RPMI8226 (cell line): ENCODE data around the gene C1orf141.
"Not testable (repeated sequence)": the region's sequence is repeated elsewhere in the genome, so short reads cannot be mapped to it uniquely, and the experiment has no call there.

ENCODE experiments used
- DNase-seq: peaks from one replicate; pipeline ENCODE4 v3.0.0-alpha.2; 2015

C1orf141 gene

DNA sequence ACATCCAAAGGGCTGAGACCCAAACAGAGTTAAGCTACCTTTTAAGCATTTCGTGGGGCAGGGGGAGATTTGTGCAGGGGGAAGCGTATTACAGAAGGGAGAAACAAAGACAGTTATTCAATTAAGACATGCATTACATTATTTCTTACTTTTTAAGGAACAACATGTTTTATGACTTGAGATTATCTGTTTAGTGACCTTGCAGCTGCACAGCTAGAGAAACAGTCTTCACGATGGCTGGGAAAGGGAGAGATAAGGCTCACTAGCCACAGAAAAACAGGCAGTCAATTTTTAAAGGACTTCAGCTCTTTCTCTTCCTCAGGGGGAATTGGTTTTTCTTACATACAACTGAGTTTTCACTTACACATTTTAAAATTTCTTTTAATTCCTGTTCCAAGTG lies 7.1 kb upstream of the C1orf141 start:
- DNase-seq = not testable (repeated sequence)

- no peak for DNase-seq
Measured at GRCh38 chr1:67140460-67140859, 5.7 kb upstream of the C1orf141 start.

- DNase-seq = no peak
Measured at GRCh38 chr1:67138813-67139499, 4.2 kb upstream of the C1orf141 start.

DNA sequence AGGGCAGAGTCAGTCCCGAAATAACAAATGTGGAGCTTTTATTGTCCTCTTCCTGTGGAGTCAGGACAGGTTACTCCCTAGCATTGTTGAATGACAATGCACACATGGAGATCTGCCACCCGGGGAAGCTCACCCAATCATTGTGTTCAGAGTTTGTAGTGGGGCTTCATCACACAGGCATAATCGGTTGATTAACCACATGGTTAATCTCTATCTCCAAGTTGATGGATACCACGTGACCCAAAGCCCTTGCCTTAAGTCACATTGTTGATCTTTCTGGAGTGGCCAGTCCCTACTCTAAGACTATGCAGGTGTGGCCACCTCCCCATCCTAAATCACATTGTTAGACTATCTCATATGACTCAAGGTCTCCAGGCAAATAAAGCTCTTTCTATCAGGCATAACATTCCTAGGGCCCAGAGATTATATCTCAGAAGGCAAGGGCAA lies 2.6 kb upstream of the C1orf141 start:
- DNase-seq = no peak

DNA sequence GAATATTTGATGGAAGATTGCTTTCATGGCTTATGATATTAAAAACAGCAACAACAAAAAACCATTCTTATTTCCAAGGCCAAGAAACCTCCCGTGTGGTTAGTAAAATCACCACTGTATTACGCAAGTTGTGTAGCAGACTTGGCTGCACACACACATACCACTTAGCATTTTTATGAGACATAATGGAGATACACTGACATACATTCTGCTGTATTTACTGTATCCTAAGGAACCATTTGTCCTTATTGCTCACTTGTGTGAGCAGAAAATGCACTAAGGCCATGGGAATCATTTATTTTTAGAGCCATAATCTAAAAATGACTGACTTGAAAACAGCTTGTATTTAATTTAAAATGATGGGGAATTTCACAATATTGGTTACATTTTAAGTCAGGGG lies 584 bp upstream of the C1orf141 start:
- DNase-seq = no peak

- no peak for DNase-seq
Measured at GRCh38 chr1:67133177-67133576, 1.6 kb downstream of the C1orf141 start.

- no peak for DNase-seq
Measured at GRCh38 chr1:67130673-67131072, 4.1 kb downstream of the C1orf141 start.

DNA sequence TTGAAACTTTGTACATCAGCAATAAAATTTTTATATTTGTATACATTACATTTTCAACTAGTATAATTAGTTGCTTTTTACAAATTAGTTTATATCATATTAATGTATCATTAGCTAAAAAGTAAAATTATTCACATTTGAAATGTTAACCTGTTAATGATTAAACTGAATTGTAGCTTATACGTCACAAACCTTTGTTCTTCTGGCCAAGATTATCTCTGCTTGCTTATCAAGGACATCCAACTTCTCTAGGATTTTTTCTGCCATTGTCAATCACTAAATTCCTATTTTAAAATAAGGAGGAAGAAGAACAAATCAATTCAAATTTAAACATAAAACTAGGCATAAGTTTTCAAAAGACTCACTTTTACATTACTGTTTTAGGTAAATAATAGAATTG lies 7.8 kb downstream of the C1orf141 start:
- DNase-seq = no peak

GRCh38 chr1:67126111-67126746 lies 8.5 kb downstream of the C1orf141 start:
- no peak for DNase-seq

DNA sequence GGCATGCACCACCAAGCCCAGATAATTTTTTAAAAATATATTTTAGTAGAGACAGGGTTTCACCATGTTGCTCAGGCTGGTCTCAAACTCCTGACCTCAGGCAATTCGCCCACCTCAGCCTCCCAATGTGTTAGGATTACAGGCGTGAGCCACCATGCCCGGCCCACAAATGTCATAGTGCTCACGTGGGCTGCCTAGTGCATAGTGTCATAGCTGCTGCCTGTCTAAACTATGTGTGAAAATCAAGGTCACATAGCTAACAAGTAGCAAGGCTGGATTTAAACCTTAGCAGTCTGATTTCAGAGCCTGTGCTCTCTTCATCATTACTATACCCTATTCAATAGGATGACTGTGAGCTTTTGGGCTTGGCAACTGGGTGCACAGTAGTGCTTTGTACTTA lies 10.3 kb downstream of the C1orf141 start:
- no peak for DNase-seq

DNA sequence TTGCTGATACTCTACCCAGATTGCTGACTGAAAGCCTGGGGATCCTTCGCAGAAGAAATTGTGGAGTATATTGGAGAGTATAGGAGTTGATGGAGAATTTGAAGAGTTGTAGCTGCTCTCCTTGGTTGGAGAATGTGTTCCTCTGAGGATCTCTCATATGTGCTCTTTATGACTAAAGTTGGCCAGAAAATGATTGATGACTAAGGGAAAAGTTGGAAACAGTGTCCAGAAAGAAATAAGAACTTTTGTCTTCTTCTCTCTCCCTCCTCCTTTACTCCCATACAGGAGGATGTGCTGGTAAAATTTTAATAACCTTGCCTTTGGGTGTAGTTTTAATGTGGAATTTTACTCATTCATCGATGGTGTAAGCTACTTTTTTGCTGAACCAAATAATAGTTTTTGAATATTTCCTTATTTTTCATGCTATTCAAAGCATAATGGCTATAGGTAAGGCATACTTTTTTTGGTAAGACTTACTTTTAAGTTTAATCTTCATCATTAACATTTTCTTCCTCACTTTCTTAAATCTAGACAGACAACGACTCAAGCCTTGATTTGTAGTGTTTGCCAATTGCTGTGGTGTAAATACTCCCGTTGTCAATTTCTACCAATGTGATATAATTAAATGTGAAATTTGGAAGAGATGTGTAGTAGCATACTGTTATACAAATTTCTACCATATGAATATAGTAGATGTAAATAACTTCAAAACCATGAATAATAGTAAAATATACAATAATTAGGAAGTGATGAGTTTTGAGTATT lies 13.7 kb downstream of the C1orf141 start:
- DNase-seq = no peak

GRCh38 chr1:67118646-67119045 lies 16.1 kb downstream of the C1orf141 start:
- no peak for DNase-seq

- no peak for DNase-seq
Measured at GRCh38 chr1:67118191-67118590, 16.6 kb downstream of the C1orf141 start.

GRCh38 chr1:67114162-67114561 lies 20.6 kb downstream of the C1orf141 start:
- no peak for DNase-seq

DNA sequence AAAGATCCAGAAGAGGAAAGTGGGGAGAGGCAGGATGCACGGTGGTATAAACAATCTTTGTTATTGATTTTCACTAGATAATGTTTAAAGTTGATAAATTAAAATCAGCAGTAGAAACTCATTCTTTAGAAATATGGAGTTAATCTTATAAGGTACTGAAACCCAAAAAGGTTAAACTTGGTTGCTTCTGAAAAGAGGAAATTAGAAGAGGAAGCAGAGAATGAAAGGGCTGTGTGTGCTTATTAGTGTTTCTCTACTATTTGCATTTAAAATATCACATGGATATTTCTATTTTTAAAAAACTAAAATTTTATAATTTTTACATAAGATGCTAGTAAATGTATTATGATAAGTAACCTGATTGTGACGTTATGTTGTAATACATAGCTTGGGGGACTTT lies 24.4 kb downstream of the C1orf141 start:
- no peak for DNase-seq

DNA sequence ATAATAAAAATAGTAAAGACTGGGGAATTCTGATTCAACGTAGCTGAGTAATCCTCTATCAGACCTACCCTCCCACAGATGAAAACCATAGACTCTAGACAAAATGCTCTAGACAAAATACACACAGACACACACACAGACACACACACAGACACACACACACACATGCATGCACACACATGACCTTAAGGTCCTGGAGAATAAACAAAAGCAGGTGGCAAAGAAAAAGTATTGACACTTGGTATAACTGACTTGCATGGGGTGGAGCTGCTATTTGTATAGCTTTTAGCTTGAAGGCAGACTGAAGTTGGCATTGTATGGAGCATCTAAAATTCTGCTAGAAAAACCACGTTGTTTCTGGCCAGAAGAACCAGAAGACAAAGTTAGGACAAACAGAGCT lies 29.3 kb downstream of the C1orf141 start:
- no peak for DNase-seq

DNA sequence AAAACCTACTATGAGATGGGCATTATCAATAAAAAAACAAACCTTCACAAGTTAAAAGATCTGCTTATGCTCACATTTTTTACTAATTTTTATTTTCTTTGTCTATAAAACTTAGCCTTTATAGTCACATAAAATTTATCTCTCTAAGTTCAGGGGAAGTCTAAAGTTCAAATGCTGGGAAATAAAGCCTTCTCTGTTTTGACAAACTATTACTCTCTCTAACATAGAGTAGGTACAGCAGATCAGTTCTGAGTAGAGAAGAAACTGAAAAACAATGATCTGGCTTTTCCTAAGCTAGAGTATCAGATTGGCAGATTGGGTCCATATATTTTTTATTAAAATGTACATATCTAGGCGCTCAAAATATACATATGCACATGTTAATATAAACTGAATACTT lies 31.2 kb downstream of the C1orf141 start:
- DNase-seq = no peak

DNA sequence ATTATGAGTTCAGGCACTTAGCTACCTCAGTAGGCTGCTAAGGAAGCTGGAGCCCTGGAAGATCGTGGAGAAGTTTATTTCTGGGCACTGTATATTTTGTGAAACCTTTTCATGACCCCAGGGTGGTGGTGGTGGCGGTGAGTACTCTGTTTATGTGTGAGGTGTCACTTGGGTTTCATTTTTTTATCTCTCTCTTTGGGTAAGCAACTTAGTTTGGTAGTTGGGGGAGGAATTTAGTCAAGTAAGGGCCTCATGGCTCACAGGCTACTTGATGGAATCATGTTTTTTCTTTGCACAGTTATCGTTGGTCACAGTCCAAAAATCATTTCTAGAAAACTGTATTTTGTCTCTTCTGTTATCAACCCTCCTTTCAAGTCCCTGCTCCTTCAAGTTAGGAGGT lies 33.9 kb downstream of the C1orf141 start:
- DNase-seq = no peak

DNA sequence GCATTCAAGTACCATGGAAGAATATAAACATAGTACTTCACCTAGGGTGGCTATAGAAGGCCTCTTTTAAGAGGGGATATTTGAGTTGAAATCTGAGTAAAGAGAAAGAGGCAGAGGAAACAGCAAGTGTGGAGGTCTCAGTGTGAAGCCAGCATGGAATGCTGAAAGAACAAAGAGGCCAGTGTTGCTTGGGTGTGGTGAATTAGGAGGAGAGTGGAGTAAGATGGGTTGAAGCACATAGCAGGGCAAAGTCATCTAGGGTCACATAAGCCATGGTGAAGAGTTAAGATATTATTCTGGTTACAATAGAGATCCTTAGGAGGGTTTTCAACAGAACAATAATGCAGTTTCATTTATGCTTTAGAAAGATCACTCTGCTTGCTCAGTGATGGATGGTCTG lies 37.5 kb downstream of the C1orf141 start:
- DNase-seq = no peak

GRCh38 chr1:67094191-67094590 lies 40.6 kb downstream of the C1orf141 start:
- no peak for DNase-seq

- DNase-seq = no peak
Measured at GRCh38 chr1:67089685-67090208, 45.0 kb downstream of the C1orf141 start.

GRCh38 chr1:67088440-67088839 lies 46.3 kb downstream of the C1orf141 start:
- DNase-seq = no peak

DNA sequence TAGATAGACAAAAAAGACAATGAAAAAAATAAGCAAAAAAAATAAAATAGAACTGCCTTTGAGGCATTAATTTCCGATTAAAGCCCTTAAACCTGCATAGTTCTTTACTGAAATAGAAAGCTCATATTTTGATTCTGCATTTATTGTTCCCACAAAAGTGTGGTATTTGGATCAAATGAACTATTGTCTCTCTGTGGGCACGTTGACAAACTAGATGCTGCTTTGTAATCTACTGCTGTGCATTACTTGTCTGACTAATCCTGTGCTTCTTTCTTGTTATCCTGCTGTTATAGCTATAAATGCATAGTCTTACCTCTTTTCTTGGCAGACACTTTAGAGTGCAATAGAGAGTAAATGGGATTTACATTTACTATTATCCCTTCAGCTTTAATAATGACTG lies 49.4 kb downstream of the C1orf141 start:
- DNase-seq = no peak

DNA sequence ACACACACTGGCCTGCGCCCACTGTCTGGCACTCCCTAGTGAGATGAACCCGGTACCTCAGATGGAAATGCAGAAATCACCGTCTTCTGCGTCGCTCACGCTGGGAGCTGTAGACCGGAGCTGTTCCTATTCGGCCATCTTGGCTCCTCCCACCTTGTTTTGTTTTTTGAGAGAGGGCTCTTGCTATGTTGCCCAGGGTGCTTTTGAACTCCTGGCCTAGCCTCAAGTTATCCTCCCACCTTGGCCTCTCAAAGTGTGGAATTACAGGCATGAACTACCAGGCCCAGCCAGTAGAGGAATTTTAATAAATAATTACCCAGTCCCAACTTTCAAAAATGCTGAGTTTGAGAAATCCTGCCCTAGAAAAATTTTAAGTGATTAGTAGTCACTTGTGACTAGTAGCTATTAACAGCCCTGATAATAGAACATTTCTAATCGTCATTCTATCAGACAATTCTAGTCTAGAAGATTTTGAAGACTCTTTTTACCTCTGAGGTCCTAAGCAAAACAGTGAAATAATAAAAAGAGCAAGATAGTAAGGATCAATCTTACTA lies 49.9 kb downstream of the C1orf141 start:
- no peak for DNase-seq
